NT2/D1 (cell line): Measurements from ENCODE around the gene OR2T35.

Source experiments
- SUZ12 ChIP-seq: IDR thresholded peaks from 2 replicates; pipeline ENCODE4 v1.6.1; 2011; ENCODE audit not compliant: insufficient read length, insufficient read depth; ENCODE audit errors: extremely low read depth
- YY1 ChIP-seq: IDR thresholded peaks from 2 replicates; pipeline ENCODE4 v1.6.1; 2011; ENCODE audit not compliant: insufficient read length, insufficient read depth
- ZNF274 ChIP-seq: IDR thresholded peaks from 2 replicates; pipeline ENCODE4 v1.6.1; 2011; ENCODE audit warnings: mild to moderate bottlenecking, low read depth, low read length

- TF ChIP-seq YY1 (no peak), ZNF274 (no peak), SUZ12 (no peak)
These were observed 14.5 kb downstream of the OR2T35 start for GRCh38 chr1:248630551-248630950.
